Occipital lobe (tissue), 1 donor: ENCODE measurements around the gene FABP6. TPM values are rescaled to one million over a fixed set of nuclear protein-coding genes. Genes with fewer than 3 reads are reported as not detected.

ENCODE experiments used
- total RNA-seq: library from RNA; depleted of rRNA; stranded (reverse); fragments of >200 nt; gene quantifications from one replicate; pipeline ENCODE4 v1.2.3, GENCODE V29; 2014

Gene FABP6
- total RNA-seq, 1 donor from 2014 or later, result 1.4 TPM

Other genes starting within 250 kb of the FABP6 start
- 47.3 TPM for gene TTC1, start 220.4 kb upstream of the FABP6 start, total RNA-seq
- 43.0 TPM for gene PWWP2A, start 110.1 kb upstream of the FABP6 start, total RNA-seq
- gene CCNJL, start 83.1 kb downstream of the FABP6 start, total RNA-seq, result 0.78 TPM
- 3.1 TPM for gene C1QTNF2, start 141.1 kb downstream of the FABP6 start, total RNA-seq
- 37.6 TPM for gene FAM200C, start 170.5 kb downstream of the FABP6 start, total RNA-seq
- gene SLU7, start 189.6 kb downstream of the FABP6 start, total RNA-seq, result 46.3 TPM
- gene PTTG1, start 192.3 kb downstream of the FABP6 start, total RNA-seq, result 10.8 TPM